T1000 (cell line): Measurements from ENCODE around the gene ELK4.

Experiments used
- DNase-seq: peaks from one replicate; lab custom pipeline; 2025; ENCODE audit warnings: mixed read lengths; lab: John Stamatoyannopoulos, UW

The ELK4 gene

DNA sequence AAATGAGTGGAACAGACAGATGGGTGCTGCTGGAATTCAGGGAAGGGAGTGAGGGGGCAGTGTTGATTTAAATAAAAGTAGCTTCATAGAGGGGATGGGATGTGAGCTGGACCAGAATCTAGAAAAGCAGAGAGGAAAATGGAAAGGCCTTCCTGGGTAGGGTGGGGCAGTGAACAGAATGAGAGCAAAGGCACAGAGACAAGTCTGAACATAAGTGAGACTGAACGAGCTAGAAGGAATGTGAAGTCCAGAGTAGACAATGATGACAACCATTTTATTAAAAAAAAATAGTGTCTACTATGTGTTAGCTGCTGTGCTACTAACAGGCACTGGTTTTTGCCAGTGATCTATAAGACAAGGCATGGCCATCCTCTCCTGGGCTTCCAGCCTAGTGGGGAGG lies 36.0 kb downstream of the ELK4 start:
- no peak for DNase-seq

DNA sequence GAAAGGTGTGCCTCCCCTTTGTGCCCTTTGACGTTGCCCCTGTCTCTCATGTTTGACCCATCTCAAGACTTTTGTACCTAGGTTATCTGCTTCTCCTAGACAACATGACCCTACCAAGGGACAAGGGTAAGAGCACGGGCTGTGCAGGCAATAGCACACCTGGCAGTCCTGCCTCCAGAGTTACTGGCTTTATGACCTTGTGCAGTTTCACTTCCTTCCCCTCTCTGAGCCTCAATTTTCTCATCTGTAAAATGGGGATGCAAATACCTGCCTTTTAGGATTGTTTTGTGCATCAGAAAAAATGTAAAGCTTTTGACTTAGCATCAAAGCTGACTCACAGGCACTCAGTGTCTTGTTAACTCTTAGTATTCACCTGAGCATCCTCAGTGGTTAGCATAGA lies 36.4 kb downstream of the ELK4 start:
- no peak for DNase-seq

DNA sequence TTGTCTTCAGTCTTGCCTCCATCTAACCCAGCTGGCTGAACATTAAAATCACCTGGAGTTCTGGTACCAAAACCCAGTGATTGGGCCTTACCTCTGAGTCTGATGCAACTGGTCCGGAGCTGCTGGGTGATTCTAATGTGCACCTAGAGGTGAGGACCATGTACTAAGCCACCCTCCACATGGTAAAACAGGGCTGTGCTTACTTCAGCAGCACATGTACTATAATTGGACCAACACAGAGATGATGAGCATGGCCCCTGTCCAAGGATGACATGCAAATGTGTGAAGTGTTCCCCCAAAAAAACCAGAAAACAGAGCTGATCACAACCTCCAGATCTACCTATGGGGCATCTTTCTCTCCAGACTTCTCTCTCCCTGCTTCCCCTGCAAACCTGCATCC lies 37.0 kb downstream of the ELK4 start:
- DNase-seq, result no peak

DNA sequence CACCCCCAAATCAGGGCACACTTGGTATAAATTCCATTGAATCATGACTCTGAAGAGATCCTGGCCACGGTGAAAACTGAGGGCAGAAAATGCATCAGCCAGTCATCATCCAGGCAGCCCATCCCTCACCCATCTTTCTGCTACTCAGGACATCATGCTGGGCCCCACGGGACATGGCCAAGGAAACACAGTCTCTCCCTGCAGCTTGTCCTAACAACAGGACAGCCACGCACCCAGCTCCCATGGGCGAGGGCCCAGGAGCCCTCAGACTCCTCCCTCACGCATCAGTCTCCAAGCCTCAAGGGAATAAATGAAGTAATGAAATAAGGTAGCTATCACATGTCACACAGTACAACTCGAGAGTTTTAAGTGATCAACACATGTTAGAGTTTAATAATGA lies 37.8 kb downstream of the ELK4 start:
- DNase-seq, result no peak

DNA sequence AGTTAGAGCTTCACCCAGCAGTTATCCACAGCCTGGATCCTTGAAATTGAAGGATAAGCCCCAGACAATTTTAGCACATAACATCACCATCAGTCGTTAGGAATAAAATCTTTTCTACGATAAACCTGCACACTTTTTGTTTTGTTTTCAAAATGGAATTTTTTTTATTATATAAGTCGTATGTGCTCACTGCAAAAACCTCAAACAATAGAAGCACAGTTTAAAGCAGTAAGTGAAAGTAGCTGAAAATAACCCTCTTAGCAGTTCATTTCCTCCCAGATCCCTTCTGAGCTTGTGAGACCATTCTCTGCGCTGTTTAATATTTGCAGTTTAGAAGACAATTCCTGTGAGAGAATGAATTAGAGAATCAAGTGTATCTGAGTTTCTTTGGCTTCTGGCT lies 38.3 kb downstream of the ELK4 start:
- no peak for DNase-seq

DNA sequence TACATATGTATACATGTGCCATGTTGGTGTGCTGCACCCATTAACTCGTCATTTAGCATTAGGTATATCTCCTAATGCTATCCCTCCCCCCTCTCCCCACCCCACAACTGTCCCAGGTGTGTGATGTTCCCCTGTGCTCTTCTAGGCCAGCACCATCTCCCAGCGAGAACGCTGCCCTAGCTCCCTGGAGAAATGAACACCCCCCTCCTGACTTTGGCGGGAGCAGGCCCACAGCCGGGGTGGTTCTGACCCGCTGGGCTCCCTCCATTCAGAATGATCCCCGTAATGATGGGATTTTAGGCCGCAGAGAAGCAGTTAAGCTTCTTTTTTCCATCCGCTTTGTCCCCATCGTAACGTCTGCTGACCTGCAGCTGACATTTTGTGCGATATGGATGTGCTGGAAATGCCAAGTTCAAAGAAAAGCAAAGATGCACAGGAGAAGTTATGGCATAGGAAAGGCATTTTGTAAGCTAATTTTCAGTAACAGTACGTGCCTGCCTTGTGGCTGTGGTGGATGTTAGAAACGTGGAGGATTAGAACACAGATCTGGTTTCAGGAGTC lies 39.3 kb downstream of the ELK4 start:
- no peak for DNase-seq

DNA sequence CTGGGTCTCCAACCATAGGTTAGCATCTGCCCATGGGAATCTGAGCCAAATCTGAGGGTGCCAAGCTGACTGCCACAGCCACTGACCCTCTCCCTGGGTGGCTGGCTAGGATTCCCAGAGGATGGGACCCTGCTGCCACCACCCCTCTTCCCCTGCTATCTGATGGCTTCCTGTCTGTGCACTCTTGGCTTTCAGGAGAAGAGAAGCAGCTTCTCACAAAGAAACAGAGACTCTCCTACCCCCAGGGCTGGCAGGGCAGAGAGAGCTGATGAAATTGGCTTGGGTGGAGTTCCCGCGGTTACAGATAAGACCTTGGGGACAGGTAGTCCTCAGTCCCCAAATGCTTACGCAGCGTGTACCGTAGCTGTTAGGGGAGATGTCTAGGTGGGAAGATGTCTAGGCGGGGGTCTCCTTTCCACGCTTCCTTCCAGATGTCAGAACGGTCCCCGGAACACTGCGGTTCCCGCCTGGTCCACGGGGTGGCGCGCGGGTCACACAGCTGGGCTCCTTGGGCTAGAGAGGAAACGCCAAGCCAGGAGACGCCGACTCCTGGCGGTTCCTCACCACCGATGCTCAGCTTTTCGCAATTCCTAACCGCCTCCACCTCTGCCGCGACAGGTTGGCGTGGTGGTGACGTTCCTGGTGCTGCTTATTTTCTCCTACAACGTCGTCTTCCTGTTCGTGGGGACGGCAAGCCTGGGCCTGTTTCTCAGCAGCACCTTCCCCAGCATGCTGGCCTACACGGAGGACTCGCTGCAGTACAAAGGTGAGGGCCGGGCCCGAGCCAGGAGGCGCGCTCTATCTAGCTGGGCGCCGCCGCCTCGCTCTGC lies 40.1 kb downstream of the ELK4 start:
- peak; percentile 84 for DNase-seq

DNA sequence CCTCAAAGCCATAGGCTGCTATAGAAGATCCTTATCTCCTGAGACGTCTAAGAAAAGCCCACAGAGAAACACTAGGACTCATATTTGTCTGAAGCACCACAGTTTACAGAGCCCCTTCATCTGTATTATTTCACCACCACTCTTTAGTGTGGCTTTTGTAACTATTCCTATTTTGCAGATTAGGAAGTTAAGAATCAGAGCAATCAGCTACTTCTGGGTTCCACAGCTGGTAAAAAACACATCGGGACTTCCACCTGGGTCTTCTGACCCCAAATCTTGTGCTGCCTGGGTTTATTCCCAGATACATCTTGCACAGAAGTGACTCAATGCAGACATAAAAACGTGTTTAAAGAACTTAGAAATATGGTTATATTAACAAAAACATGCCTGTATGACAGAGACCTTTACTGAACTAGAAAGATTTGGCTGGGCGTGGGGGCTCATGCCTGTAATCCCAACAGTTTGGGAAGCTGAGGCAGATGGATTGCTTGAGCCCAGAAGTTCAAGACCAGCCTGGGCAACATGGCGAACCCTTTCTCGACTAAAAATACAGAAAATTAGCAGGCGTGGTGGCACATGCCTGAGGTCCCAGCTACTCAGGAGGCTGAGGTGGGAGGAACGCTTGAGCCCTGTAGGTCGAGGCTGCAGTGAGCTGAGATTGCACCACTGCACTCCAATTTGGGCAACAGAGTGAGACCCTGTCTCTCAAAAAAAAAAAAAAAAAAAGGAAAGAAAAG lies 40.9 kb downstream of the ELK4 start:
- no peak for DNase-seq

DNA sequence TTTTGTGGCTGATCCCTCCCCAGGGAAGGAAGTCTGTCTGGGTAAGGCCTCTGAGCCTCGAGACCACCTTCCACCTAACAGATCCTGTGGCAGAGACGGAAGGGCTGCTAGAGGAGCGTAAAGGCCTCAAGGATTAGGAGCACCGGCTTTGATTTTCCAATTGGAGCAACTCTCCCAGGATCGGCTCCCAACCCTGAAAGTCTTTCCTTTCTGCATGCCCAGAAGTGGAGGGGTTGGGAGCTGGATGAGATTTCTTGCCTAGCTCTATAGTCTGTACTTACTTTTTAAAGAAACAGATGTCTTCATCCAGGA lies 41.4 kb downstream of the ELK4 start:
- DNase-seq, result no peak

DNA sequence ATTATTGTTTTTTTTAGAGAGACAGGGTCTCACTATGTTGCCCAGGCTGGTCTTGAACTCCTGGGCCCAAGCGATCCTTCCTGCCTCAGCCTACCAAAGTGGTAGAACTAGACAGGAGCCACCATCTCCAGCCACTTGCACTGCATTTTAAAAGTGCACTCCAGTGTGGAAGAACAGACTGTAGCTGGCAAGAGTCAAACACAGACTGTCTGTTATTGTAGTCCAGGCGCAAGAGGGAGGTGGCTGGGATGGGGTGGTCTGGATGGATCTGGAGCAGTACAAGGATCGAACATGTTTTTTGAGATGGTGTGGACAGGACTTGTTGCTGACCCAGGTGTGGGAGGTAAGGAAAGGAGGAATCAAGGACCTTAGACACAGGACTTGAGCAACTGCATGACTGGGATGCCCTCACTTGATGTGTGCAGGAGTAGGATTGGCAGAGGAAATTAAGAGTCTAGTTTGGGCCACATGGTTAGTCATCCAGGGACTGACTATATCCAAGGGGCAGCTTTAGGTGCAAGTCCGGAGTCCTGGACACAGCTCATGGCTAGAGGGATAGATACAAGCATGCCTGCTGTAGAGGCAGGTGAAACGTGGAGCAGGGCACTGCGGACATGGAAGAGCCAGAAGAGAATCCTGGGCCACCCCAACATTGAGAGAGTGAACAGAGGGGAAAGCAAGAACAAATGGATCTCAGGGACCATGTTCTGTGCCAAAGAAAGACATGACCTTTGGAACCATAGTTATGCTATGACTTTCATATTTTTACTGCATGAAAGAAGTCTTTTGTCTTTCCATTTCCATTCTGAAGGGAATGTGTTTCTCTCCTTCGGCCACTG lies 42.0 kb downstream of the ELK4 start:
- no peak for DNase-seq

DNA sequence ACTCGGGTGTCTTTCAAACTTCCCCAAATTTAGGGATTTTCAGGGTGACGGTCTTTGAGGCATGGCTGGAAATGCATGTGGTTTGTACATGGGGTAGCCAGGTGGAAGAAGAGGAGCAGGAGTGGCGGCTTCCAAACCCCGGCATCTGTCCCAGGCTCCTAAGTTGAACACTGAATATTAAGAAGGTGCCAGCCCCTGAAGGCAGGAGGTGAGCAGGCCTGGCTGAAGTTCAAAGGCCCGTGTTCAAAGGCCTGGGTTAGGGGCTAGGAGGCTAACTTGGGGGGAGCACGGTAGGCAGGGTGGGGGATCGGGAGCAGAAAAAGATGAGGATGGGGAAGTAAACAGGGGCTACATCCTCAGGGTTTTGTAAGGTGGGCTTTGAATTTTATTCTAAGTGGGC lies 42.8 kb downstream of the ELK4 start:
- DNase-seq, result no peak

DNA sequence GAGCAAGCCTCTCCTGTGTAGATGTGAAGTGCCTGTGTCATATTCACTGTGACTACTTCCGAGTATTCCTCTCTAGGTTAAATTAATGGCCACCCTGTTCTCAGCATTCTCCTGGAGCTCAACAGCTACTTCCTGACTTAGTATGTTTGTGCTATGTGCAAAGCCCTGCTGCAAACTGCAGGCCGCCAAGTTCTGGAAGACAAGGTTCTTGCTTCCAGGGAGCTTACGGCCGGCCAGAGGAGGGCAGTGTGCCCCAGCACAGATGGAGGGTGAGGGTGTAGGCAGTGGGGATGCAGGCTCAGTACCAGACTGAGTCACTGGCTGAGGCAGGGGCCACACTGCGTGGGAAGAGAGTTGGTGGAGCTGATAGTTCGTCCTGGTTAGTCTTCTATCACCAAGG lies 43.2 kb downstream of the ELK4 start:
- DNase-seq, result no peak

DNA sequence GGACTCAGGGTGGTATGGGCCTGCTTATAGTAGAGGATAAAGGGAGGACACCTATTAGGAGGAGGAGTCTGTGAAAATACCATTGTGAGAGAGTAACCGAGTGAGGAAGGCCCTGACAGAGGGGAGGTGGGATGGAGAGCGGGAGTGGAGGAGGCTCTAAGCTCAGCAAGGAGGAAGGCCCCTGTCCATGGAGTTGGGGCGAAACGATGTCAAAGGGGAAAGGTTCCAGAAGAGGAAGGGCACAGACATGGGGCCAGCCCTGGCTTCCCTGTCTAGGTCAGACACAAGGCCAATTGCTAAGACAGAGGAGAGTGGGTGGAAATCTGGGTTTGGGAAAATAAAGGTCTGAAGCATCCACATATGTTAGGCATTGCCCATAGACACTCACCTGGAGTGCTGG lies 44.2 kb downstream of the ELK4 start:
- no peak for DNase-seq

DNA sequence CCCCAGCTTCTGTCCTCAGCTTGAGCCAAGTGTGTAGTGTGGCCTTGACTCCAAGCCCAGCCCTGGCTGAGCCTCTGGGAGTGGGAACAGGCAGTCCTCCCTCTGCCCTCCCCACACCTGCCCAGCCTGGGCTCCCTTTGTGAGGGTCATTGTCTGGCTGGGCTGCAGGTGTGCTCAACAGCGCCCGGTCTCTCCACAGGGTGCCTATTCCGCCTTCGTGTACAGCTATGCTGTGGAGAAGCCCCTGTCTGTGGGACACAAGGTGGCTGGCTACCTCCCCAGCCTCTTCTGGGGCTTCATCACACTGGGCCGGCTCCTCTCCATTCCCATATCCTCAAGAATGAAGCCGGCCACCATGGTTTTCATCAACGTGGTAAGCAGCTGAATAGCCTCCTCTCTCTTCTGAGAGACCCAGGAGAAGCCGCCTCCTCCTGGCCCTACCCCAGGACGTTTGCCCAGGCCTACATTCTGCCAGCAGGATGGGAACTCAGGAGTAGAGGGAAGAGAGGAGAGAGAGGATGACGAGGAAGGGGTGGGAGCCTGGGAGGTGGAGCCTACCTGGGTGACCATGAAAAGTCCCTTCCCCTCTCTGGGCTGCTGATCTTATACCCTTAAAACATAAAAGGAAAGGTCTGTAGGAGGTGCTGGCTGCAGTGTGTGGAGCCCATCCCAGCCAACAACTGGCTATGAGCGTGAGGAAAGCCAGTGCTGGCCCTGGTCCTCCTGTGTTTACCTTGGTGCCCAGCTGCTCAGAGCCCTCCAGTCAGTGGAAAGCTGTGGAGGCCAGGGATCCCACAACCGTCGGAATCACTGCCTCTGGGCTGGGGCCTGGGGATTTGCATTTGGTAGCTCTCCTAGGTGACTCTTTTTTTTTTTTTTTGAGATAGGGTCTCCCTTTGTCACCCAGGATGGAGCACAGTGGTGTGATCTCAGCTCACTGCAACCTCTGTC lies 45.7 kb downstream of the ELK4 start:
- no peak for DNase-seq

DNA sequence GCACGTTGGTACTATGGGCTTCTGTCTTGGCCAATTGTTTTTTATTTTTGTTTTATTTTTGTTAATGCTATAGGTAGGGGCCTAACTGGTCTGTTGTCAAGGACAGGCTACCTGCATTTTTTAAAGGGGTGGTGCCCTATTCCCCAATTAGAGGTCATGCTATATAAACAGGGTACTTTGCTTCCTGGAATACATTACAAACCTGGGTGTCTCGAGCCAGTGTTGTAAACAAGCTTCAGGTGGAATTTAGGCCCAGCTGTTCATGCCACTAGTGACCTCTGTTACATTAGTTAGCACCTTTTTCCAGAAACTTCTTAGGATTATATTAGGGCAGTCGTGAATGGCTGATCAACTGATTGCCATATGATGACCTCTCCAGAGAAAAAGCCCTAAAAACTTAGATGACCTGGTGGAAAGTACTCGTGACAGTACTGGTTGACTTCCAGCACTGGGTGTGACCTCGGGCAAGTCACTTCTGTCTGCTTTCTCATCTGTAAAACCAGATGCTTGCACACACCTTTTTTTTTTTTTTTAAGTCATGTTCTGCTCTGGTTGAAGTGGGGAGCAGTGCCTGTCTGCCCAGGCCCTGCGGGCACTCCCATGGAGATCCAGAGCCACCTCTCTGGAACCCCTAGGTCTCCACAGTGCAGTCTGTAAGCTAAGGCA lies 46.5 kb downstream of the ELK4 start:
- DNase-seq, result no peak

DNA sequence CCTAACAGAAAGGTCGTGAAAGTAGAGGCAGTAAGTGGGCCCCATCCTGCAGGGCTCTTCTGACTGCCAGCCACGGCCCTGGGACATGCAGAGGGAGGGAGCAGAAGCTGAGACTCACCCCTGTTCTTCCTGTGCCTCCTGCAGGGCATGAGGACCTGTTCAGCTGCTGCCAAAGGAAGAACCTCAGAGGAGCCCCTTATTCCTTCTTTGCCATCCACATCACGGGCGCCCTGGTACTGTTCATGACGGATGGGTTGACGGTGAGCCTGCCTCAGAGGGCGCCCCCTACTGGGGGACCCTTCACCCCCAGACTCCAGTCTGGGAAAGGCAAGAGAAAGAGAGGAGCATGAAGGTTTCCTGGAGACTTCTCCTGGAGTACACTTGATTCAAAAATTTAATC lies 47.1 kb downstream of the ELK4 start:
- no peak for DNase-seq

DNA sequence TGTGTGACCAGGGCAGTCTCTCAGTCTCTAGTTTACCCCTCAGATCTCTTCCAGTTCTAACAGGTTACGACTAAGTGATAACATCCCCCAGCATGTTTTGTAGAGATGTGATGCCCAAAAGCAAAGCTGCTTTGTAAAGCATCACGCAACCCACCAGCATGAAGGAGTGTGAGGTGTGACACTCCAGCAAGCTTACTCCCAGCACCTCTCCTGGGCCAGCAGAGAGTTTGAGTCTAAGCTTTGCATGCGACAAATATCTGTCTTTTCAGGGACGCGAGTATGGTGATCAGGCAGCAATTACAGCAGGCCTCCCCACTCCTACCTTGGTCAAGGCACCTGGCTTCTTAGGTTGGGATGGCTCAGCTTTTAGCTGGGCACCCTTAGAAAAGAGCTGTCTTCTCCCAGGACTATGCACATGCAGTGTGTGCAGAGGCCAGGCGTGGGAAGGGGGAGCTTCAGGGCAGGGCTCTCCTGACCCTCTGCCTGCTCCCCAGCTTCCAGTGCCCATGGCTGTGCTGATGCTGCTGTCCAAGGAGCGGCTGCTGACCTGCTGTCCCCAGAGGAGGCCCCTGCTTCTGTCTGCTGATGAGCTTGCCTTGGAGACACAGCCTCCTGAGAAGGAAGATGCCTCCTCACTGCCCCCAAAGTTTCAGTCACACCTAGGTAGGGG lies 48.2 kb downstream of the ELK4 start:
- no peak for DNase-seq

DNA sequence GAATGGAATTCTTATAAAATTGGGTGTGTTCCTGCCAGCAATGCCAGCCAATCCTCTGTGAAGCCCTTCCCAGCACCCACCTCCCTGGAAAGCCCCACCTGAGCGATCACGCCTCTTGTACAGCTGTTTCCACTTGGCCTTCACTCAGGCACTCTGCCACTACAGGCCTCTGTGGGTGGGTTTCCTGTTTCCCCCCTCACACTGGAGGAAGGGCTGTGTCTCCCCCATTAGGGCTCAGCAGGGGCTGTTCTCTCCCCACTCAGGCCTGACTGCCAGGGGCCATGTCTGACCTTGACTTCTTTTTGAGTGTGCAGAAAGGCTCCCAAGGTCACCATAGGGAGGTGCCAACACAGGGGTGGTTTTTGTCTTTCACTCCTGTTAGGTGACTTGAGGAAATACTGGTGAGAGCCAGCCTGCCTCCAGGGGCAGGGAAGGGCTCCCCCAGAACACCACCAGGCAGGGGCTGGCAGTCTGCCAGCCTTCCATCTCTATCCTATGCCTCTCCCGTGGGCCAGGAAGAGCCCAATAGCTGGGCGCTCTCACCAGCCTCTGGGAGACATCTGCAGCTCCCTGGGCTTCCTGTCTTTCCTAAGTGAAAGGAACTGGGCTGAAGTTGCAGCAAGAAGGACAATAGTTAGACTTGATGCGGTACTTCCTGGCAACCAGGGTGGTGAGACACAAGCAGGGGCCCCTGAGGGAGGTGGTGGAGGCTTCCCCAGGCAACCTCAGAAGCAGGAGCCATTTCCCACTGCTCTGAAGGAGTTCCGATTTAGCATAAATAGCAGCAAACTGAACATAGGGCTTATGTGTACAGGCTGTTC lies 49.1 kb downstream of the ELK4 start:
- DNase-seq, result no peak

DNA sequence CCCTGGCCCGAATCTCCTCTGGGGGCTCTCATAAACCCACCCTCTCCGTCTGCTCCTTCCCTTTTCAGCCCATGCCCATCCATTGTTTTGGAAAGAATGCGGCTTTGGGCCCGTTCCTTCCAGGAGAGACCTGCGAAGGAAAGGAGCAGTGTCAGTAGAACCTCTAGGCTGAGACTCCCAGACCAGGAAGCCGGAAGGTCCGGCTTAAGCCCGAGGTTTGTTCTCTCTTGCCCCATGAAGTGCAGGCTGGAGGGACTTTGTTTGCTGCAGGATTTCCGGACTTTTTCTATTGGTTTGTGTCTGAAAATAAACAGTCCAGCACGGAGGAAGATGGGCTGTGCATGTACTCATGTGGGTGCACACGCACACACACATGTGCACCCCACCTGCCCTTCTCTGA lies 49.8 kb downstream of the ELK4 start:
- DNase-seq, result no peak
